ENCODE results near the gene GARNL3.

GRCh38 chr9:127256324-127256723, 8.2 kb upstream of the GARNL3 start:
- TF ChIP-seq CTCF (IDR thresholded peaks at IDR 0.05) (no peak), POLR2AphosphoS5 (IDR thresholded peaks at IDR 0.05) (no peak), POLR2A (IDR thresholded peaks at IDR 0.05; ENCODE audit: low read depth) (no peak), EP300 (IDR thresholded peaks at IDR 0.05) (no peak)
